ENCODE data around the gene CDH18.

Gene CDH18

GRCh38 chr5:19462019-19462418 is 526.0 kb downstream of the CDH18 start:
- H3K79me2 ChIP-seq (ENCODE audit: control insufficient read depth, insufficient read depth, low read length): no peaks in the 10 kb centered on the region
- no peak overlapping the region for H3K27ac ChIP-seq (ENCODE audit: low read depth, low read length)
- no peak overlapping the region for H3K4ac ChIP-seq (ENCODE audit: low read depth, low read length)
- H2BK5ac ChIP-seq (ENCODE audit: low read length): no peak overlapping the region
- WGBS (ENCODE audit: extremely low coverage, insufficient coverage, low lambda C conversion rate): no CpG with 5 or more reads among the region's 1 CpG
- DNase-seq: no peak
- no peak overlapping the region for H3K9ac ChIP-seq (ENCODE audit: low read length)
- H3K4me3 ChIP-seq (ENCODE audit: low read length): no peak overlapping the region
- H3K23ac ChIP-seq (ENCODE audit: low read length): no peak overlapping the region
- H3K79me1 ChIP-seq (ENCODE audit: low read length): no peaks in the 10 kb centered on the region
- H2BK15ac ChIP-seq (replicated peaks; ENCODE audit: low read depth): no peak overlapping the region
- H3K27me3 ChIP-seq (ENCODE audit: insufficient read depth, low read length, poor library complexity): no peaks in the 10 kb centered on the region
- no peak overlapping the region for H3K4me2 ChIP-seq (ENCODE audit: low read length)
- H3K36me3 ChIP-seq (ENCODE audit: control insufficient read depth, insufficient read depth, low read length): no peaks in the 10 kb centered on the region
- no peak overlapping the region for H4K8ac ChIP-seq (ENCODE audit: low read depth, low read length)
- H3K18ac ChIP-seq (ENCODE audit: low read length): no peak overlapping the region
- H2AK5ac ChIP-seq (ENCODE audit: low read length): no peak overlapping the region
- no peak overlapping the region for H2BK120ac ChIP-seq (ENCODE audit: low read depth, low read length)
- no peaks in the 10 kb centered on the region for H3K4me1 ChIP-seq (ENCODE audit: control insufficient read depth, low read depth, low read length)
- H4K5ac ChIP-seq (ENCODE audit: low read length): no peak overlapping the region
- H3K56ac ChIP-seq (ENCODE audit: low read length): no peak overlapping the region

GRCh38 chr5:19424506-19424905 is 563.5 kb downstream of the CDH18 start:
- Histone ChIP-seq H4K5ac (ENCODE audit: low read length) (no peak overlapping the region), H2BK120ac (ENCODE audit: low read depth, low read length) (no peak overlapping the region), H3K36me3 (ENCODE audit: control insufficient read depth, insufficient read depth, low read length) (no peaks in the 10 kb centered on the region), H4K8ac (ENCODE audit: low read depth, low read length) (no peak overlapping the region), H3K23ac (ENCODE audit: low read length) (no peak overlapping the region), H3K27me3 (ENCODE audit: insufficient read depth, low read length, poor library complexity) (no peaks in the 10 kb centered on the region), H3K27ac (ENCODE audit: low read depth, low read length) (no peak overlapping the region), H3K79me1 (ENCODE audit: low read length) (no peaks in the 10 kb centered on the region), H2BK15ac (replicated peaks; ENCODE audit: low read depth) (no peak overlapping the region), H3K56ac (ENCODE audit: low read length) (no peak overlapping the region), H2AK5ac (ENCODE audit: low read length) (no peak overlapping the region), H3K18ac (ENCODE audit: low read length) (no peak overlapping the region), H3K4me2 (ENCODE audit: low read length) (no peak overlapping the region), H2BK5ac (ENCODE audit: low read length) (no peak overlapping the region), H3K4me1 (ENCODE audit: control insufficient read depth, low read depth, low read length) (no peaks in the 10 kb centered on the region), H3K9ac (ENCODE audit: low read length) (no peak overlapping the region), H3K4ac (ENCODE audit: low read depth, low read length) (no peak overlapping the region), H3K79me2 (ENCODE audit: control insufficient read depth, insufficient read depth, low read length) (no peaks in the 10 kb centered on the region), H3K4me3 (ENCODE audit: low read length) (no peak overlapping the region)
- DNase-seq: no peak
- WGBS (ENCODE audit: extremely low coverage, insufficient coverage, low lambda C conversion rate): no CpG with 5 or more reads among the region's 3 CpGs
